Temporal lobe (tissue), 1 donor: ENCODE measurements around the gene SUMO3. TPM values are rescaled to one million over a fixed set of nuclear protein-coding genes. Genes with fewer than 3 reads are reported as not detected.

Experiments used
- total RNA-seq: library from RNA; depleted of rRNA; stranded (reverse); fragments of >200 nt; gene quantifications from one replicate; pipeline ENCODE4 v1.2.3, GENCODE V29; 2014

SUMO3 gene
- total RNA-seq, 1 donor from 2014 or later, result 55.6 TPM

Other genes starting within 250 kb of the SUMO3 start
- gene KRTAP10-4, start 244.3 kb downstream of the SUMO3 start, total RNA-seq, result not detected
- gene KRTAP10-5, start 237.5 kb downstream of the SUMO3 start, total RNA-seq, result not detected
- gene KRTAP10-6, start 225.6 kb downstream of the SUMO3 start, total RNA-seq, result not detected
- gene KRTAP10-7, start 217.5 kb downstream of the SUMO3 start, total RNA-seq, result not detected
- gene KRTAP10-8, start 206.0 kb downstream of the SUMO3 start, total RNA-seq, result not detected
- gene KRTAP10-9, start 191.0 kb downstream of the SUMO3 start, total RNA-seq, result not detected
- not detected for gene KRTAP10-10, start 180.7 kb downstream of the SUMO3 start, total RNA-seq
- not detected for gene KRTAP10-11, start 171.6 kb downstream of the SUMO3 start, total RNA-seq
- gene KRTAP12-4, start 163.4 kb downstream of the SUMO3 start, total RNA-seq, result not detected
- gene KRTAP12-3, start 160.1 kb downstream of the SUMO3 start, total RNA-seq, result not detected
- not detected for gene KRTAP12-2, start 151.1 kb downstream of the SUMO3 start, total RNA-seq
- not detected for gene KRTAP12-1, start 135.9 kb downstream of the SUMO3 start, total RNA-seq
- gene KRTAP10-12, start 120.9 kb downstream of the SUMO3 start, total RNA-seq, result not detected
- not detected for gene TSPEAR, start 106.5 kb downstream of the SUMO3 start, total RNA-seq
- gene UBE2G2, start 16.2 kb downstream of the SUMO3 start, total RNA-seq, result 36.4 TPM
- 63.2 TPM for gene PTTG1IP, start 55.6 kb upstream of the SUMO3 start, total RNA-seq
- 3.4 TPM for gene ITGB2, start 102.8 kb upstream of the SUMO3 start, total RNA-seq
- gene SLX9, start 122.0 kb upstream of the SUMO3 start, total RNA-seq, result 8.4 TPM